Kidney epithelial cell (primary cell): ENCODE results near the gene MAPKAPK2. TPM values are rescaled to one million over a fixed set of nuclear protein-coding genes. Genes with fewer than 3 reads are reported as not detected.
A peak's percentile ranks its signal among the peaks of the same experiment; 100 is the strongest.

Experiments used
- DNase-seq: peaks from one replicate; pipeline ENCODE4 v3.0.0-alpha.2; 2010; ENCODE audit warnings: low read depth
- H3K27me3 ChIP-seq: 2 replicates; pipeline ENCODE4 v1.6.0; 2011; ENCODE audit warnings: low read length; ENCODE audit not compliant: control insufficient read depth, insufficient read depth
- H3K36me3 ChIP-seq: 2 replicates; pipeline ENCODE4 v1.5.1; 2011; ENCODE audit warnings: low read length; ENCODE audit not compliant: control insufficient read depth, insufficient read depth
- H3K4me3 ChIP-seq: 2 replicates; pipeline ENCODE4 v1.5.1; 2011; ENCODE audit warnings: low read depth, mild to moderate bottlenecking, control low read depth, low read length
- CTCF ChIP-seq: IDR thresholded peaks from 2 replicates; pipeline ENCODE4 v1.5.1; 2011; ENCODE audit warnings: mild to moderate bottlenecking, moderate library complexity, low read length, control low read depth, inconsistent platforms; ENCODE audit not compliant: insufficient read depth, poor library complexity, severe bottlenecking
- total RNA-seq: library from RNA; depleted of rRNA; stranded (reverse); fragments of >200 nt; gene quantifications from 2 replicates; pipeline ENCODE4 v1.2.3, GENCODE V29; 2015

Gene MAPKAPK2
- total RNA-seq, 1 donor from 2014 or later: 64.0 TPM

GRCh38 chr1:206686478-206687249 is 2.0 kb downstream of the MAPKAPK2 start:
- peak overlapping the region; percentile 91 for H3K4me3 ChIP-seq
- peaks cover 8% of the 10 kb centered on the region for H3K27me3 ChIP-seq
- H3K36me3 ChIP-seq: no peaks in the 10 kb centered on the region
- no peak for TF ChIP-seq CTCF
- no peak for DNase-seq

GRCh38 chr1:206687251-206687914 is 2.7 kb downstream of the MAPKAPK2 start:
- Histone ChIP-seq H3K27me3 (peaks cover 8% of the 10 kb centered on the region), H3K36me3 (no peaks in the 10 kb centered on the region), H3K4me3 (no peak overlapping the region)
- no peak for TF ChIP-seq CTCF
- no peak for DNase-seq

DNA sequence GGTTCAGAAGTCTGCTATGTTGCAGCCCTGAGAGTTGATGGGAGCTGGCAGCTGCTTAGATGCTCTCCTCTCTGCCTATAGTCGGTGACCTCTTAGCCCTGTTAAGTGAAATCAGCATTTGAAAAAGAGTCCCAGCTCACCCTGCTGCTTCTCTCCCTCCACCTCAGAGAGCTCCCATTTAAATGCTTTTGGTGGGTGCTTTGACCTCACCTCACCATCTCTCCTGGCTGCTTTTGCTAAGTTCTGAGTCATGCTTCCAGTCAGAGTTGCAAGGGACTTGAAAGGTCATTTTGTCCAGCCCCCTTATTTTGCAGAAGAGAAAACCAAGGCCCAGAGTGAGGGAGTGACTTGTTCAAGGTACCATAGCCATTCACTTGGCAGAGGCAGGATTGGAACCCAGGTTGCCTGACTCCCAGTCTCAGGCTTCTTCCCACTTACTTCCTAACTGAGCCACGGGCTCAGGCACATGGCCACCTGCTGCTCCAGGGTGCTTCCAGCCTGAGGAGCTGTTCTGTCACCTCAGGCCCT is 3.3 kb downstream of the MAPKAPK2 start:
- Histone ChIP-seq H3K27me3 (peaks cover 8% of the 10 kb centered on the region), H3K4me3 (no peak overlapping the region), H3K36me3 (no peaks in the 10 kb centered on the region)
- no peak for TF ChIP-seq CTCF
- no peak for DNase-seq

DNA sequence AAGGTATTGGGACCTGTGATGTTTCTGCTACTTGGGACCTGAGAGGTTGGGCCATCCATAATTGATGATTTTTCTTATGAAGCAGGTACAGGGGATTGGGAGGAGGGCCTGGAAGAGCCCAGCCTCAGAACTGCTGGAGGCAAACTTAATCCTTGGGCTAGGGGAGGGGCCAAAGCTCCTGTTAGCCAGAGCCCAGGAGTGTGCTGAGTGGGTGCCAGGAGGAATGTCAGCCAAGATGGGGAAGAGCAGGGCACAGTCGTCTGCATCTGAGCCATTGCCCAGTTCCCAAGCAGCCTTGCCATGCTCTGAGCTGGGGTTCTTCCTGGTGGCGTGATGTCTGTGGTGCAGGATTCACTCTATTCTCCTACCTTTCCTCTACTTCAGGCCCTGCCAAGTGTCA is 5.8 kb downstream of the MAPKAPK2 start:
- DNase-seq: no peak
- no peaks in the 10 kb centered on the region for H3K27me3 ChIP-seq
- no peaks in the 10 kb centered on the region for H3K36me3 ChIP-seq
- H3K4me3 ChIP-seq: no peak overlapping the region
- no peak for TF ChIP-seq CTCF

DNA sequence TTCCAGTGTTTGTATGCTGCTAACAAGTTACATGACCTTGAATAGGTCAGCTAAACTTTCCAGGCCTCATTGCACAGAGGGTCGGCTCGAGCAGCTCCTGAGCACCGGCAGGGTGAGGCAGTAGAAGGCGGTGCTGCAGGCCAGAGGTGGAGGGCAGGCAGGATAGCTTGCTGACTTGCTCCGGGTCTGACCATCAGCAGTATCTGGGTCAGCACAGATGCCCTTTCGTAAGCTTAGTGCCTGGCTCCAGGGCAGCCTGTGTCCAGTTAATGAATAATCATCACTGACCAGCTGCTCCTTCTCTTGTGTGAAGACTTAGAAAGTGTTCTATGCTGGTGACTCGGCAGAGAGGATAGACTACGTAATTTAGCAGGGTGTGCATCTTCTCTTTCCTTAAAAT is 6.9 kb downstream of the MAPKAPK2 start:
- Histone ChIP-seq H3K36me3 (no peaks in the 10 kb centered on the region), H3K4me3 (no peak overlapping the region), H3K27me3 (no peaks in the 10 kb centered on the region)
- TF ChIP-seq CTCF: no peak
- no peak for DNase-seq
